GM12891 (cell line): ENCODE measurements around the gene NSFL1C.

Experiments
- DNase-seq: peaks from one replicate; pipeline ENCODE4 v3.0.0; 2011; ENCODE audit warnings: low spot score; ENCODE audit not compliant: insufficient read length
- FAIRE-seq: peaks from 2 replicates; lab custom pipeline; 2011; peaks lifted over from hg19 to GRCh38; lab: Jason Lieb, UNC
- PAX5 ChIP-seq: IDR thresholded peaks from 2 replicates; pipeline ENCODE4 v1.6.1; 2011; ENCODE audit warnings: low read length, moderate library complexity, mild to moderate bottlenecking; ENCODE audit not compliant: insufficient read depth, severe bottlenecking
- POLR2A ChIP-seq: IDR thresholded peaks from 2 replicates; pipeline ENCODE4 v1.6.1; 2011; ENCODE audit warnings: low read depth, low read length, control low read depth
- POLR2AphosphoS5 ChIP-seq: IDR thresholded peaks from 2 replicates; pipeline ENCODE4 v1.6.1; 2011; ENCODE audit warnings: low read depth, low read length, control low read depth
- POU2F2 ChIP-seq: IDR thresholded peaks from 2 replicates; pipeline ENCODE4 v1.6.1; 2011; ENCODE audit warnings: low read depth, mild to moderate bottlenecking, control low read depth, low read length, moderate library complexity
- SPI1 ChIP-seq: IDR thresholded peaks from 2 replicates; pipeline ENCODE4 v1.6.1; 2011; ENCODE audit warnings: low read depth, low read length, control low read depth
- TAF1 ChIP-seq: IDR thresholded peaks from 2 replicates; pipeline ENCODE4 v1.6.1; 2011; ENCODE audit warnings: low read depth, low read length, control low read depth

Gene NSFL1C

GRCh38 chr20:1396264-1396663 is 70.4 kb downstream of the NSFL1C start:
- no peak for FAIRE-seq
- DNase-seq, result no peak
- TF ChIP-seq TAF1 (no peak), POLR2AphosphoS5 (no peak), POLR2A (no peak), POU2F2 (no peak), PAX5 (no peak), SPI1 (no peak)

DNA sequence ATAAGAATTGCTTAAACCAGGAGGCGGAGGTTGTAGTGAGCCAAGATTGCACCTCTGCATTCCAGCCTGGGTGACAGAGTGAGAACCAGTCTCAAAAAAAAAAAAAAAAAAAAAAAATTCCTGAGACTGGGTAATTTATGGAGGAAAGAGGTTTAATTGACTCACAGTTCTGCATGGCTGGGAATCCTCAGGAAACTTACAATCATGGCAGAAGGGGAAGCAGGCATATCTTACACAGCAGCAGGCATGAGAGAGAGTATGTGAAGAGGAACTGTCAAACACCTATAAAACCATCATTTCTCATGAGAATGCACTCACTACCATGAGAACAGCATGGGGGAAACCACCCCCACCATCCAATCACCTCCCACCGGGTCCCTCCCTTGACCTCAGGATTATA is 72.0 kb downstream of the NSFL1C start:
- DNase-seq (no peak), FAIRE-seq (no peak)
- TF ChIP-seq POLR2AphosphoS5 (no peak), TAF1 (no peak), PAX5 (no peak), POU2F2 (no peak), POLR2A (no peak), SPI1 (no peak)

GRCh38 chr20:1393507-1393882 is 73.2 kb downstream of the NSFL1C start:
- TF ChIP-seq SPI1 (no peak), POU2F2 (no peak), PAX5 (no peak), POLR2A (no peak), TAF1 (no peak)
- DNase-seq (no peak), FAIRE-seq (no peak)

DNA sequence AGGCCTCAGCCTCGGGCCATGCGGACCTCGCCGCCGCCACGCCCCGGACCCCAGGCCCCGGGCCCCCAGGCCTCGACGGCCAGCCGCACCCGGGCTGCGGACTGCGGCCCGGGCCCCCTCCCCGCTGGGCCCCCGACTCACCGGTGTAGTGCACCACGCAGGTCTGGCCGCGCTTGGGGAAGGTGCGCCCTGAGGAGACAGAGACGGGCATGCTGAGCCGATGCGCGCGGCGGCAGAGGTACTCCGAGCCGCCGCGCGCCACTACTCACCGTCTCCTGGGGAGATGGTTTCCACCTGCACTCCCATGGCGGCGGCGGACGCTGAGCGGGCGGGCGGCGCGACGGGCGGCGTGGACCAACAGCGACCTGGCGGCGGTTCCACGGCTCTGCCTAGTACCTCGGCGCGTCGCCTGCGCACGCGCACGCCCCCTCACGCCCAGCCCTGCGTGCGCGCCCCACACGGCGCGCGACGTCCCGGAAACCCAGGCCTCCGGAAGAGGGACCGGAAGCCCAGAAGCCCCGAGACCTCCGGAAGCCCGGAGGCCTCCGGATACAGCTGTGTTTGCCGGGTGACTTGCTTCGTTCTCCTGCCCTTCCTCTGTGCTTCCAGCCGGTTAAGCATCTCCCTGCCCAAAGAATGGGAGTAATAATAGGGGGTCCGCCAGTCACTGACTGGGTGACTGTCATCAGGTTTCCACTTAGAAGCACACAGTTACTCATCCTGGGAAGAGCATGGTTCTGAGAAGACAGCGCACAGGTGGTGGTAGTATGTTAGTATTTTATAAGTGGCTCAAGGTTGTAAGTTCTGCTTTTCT is 73.7 kb downstream of the NSFL1C start, which contains the start of gene FKBP1A:
FKBP1A (minus strand) TSS at position 362 of the 814 bp plus-strand sequence; CDS start at position 306, 56 bp downstream.
- FAIRE-seq (peak; percentile 91), DNase-seq (peak; percentile 77)
- TF ChIP-seq SPI1 (0 out of 2 replicates have a peak, but pooled peaks have one; percentile 4), TAF1 (no peak; the same call in 1 of the 2 replicates), POLR2A (peak; percentile 64), POU2F2 (no peak), POLR2AphosphoS5 (no peak; the same call in 1 of the 2 replicates), PAX5 (peak; percentile 74)

DNA sequence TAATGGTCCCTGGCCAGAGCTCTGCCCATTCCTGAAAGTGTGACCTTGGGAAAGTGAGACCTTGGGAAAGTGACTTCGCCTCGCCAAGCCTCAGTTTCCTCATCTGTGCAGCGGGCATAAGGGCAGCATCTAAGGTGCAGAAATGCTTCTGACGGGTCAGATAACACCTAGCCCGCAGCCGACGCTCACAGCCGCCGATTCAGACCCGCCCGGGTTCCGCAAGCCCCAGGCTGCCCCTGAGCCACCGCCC is 74.3 kb downstream of the NSFL1C start:
- TF ChIP-seq POU2F2, result no peak
- no peak for TF ChIP-seq POLR2A
- no peak for TF ChIP-seq SPI1
- TF ChIP-seq TAF1, result no peak
- TF ChIP-seq POLR2AphosphoS5, result no peak
- no peak for TF ChIP-seq PAX5
- DNase-seq (no peak), FAIRE-seq (no peak)
